ENCODE data around the gene NAIP. TPM values are rescaled to one million over a fixed set of nuclear protein-coding genes. Genes with fewer than 3 reads are reported as not detected.
"Not testable (repeated sequence)": the region's sequence is repeated elsewhere in the genome, so short reads cannot be mapped to it uniquely, and the experiment has no call there.

NAIP gene
- total RNA-seq (2014; rRNA removed): 0.80 and 1.2 TPM in 2 replicates
- 0.83 TPM for polyA plus RNA-seq (2012)

- DNase-seq (ENCODE audit: low read depth): not testable (repeated sequence)
Measured at GRCh38 chr5:71025289-71025953, at the start of gene NAIP. TSS of gene NAIP (minus strand) at chr5:71025339. CDS start at chr5:71012915, 12,424 bp downstream.

- not testable (repeated sequence) for DNase-seq (ENCODE audit: low read depth)
Measured at GRCh38 chr5:71067262-71067928, 42.3 kb upstream of the NAIP start, which contains the start of gene GTF2H2. TSS of gene GTF2H2 (minus strand) at chr5:71067676. CDS start at chr5:71062763, 4,913 bp downstream.

- not testable (repeated sequence) for DNase-seq (ENCODE audit: low read depth)
Measured at GRCh38 chr5:71061322-71061721, 36.2 kb upstream of the NAIP start.

GRCh38 chr5:71059426-71059825 lies 34.3 kb upstream of the NAIP start:
- DNase-seq (ENCODE audit: low read depth): not testable (repeated sequence)

GRCh38 chr5:71044808-71045207 lies 19.7 kb upstream of the NAIP start:
- not testable (repeated sequence) for DNase-seq (ENCODE audit: low read depth)

- not testable (repeated sequence) for DNase-seq (ENCODE audit: low read depth)
Measured at GRCh38 chr5:71044128-71044527, 19.0 kb upstream of the NAIP start.

GRCh38 chr5:71031046-71031776 lies 6.1 kb upstream of the NAIP start:
- not testable (repeated sequence) for DNase-seq (ENCODE audit: low read depth)

GRCh38 chr5:71020643-71021042 lies 4.5 kb downstream of the NAIP start:
- not testable (repeated sequence) for DNase-seq (ENCODE audit: low read depth)

- not testable (repeated sequence) for DNase-seq (ENCODE audit: low read depth)
Measured at GRCh38 chr5:71018376-71019005, 6.6 kb downstream of the NAIP start.

GRCh38 chr5:71014176-71014575 lies 11.0 kb downstream of the NAIP start:
- DNase-seq (ENCODE audit: low read depth): no peak

GRCh38 chr5:71013575-71013974 lies 11.6 kb downstream of the NAIP start:
- DNase-seq (ENCODE audit: low read depth): no peak

GRCh38 chr5:71011194-71011792 lies 13.8 kb downstream of the NAIP start:
- DNase-seq (ENCODE audit: low read depth): no peak

- DNase-seq (ENCODE audit: low read depth): not testable (repeated sequence)
Measured at GRCh38 chr5:71006983-71007382, 18.2 kb downstream of the NAIP start.

GRCh38 chr5:70984882-70985281 lies 40.3 kb downstream of the NAIP start:
- not testable (repeated sequence) for DNase-seq (ENCODE audit: low read depth)

- DNase-seq (ENCODE audit: low read depth): not testable (repeated sequence)
Measured at GRCh38 chr5:70967220-70967619, 57.9 kb downstream of the NAIP start.

- not testable (repeated sequence) for DNase-seq (ENCODE audit: low read depth)
Measured at GRCh38 chr5:70964531-70964930, 60.6 kb downstream of the NAIP start.

- DNase-seq (ENCODE audit: low read depth): not testable (repeated sequence)
Measured at GRCh38 chr5:70953068-70953467, 72.1 kb downstream of the NAIP start.

- not testable (repeated sequence) for DNase-seq (ENCODE audit: low read depth)
Measured at GRCh38 chr5:70932560-70932959, 92.6 kb downstream of the NAIP start.

GRCh38 chr5:70931709-70932368 lies 93.3 kb downstream of the NAIP start:
- not testable (repeated sequence) for DNase-seq (ENCODE audit: low read depth)

GRCh38 chr5:70925211-70925562 lies 100.0 kb downstream of the NAIP start:
- not testable (repeated sequence) for DNase-seq (ENCODE audit: low read depth)
